NCI-H510A treated with DMSO at 0.1 percent for 48 hours (cell line): ENCODE data around the gene SLC16A8.
A peak's percentile ranks its signal among the peaks of the same experiment; 100 is the strongest.

ENCODE experiments used
- DNase-seq: peaks from one replicate; lab custom pipeline; 2025; lab: John Stamatoyannopoulos, UW

The SLC16A8 gene

GRCh38 chr22:38072322-38073149 is 11.4 kb downstream of the SLC16A8 start:
- DNase-seq: no peak

GRCh38 chr22:38071421-38072321 is 12.3 kb downstream of the SLC16A8 start:
- DNase-seq: no peak

- no peak for DNase-seq
Measured at GRCh38 chr22:38070250-38070921, 13.6 kb downstream of the SLC16A8 start.

- no peak for DNase-seq
Measured at GRCh38 chr22:38069372-38070249, 14.4 kb downstream of the SLC16A8 start.

- no peak for DNase-seq
Measured at GRCh38 chr22:38068641-38069371, 15.2 kb downstream of the SLC16A8 start.

- DNase-seq: no peak
Measured at GRCh38 chr22:38067761-38068360, 16.1 kb downstream of the SLC16A8 start.

GRCh38 chr22:38067028-38067415 is 17.0 kb downstream of the SLC16A8 start:
- no peak for DNase-seq

- DNase-seq: no peak
Measured at GRCh38 chr22:38066381-38067027, 17.5 kb downstream of the SLC16A8 start.

GRCh38 chr22:38065539-38065938 is 18.4 kb downstream of the SLC16A8 start:
- DNase-seq: no peak

GRCh38 chr22:38062791-38063190 is 21.2 kb downstream of the SLC16A8 start:
- DNase-seq: no peak

GRCh38 chr22:38056969-38057891 is 26.8 kb downstream of the SLC16A8 start, which contains the start of gene PICK1:
Gene PICK1, plus strand, starts transcription at chr22:38057404. Its CDS starts 406 bp downstream, at chr22:38057810.
- DNase-seq: peak; percentile 80

- DNase-seq: peak; percentile 76
Measured at GRCh38 chr22:38051900-38052862, 31.8 kb downstream of the SLC16A8 start.

- no peak for DNase-seq
Measured at GRCh38 chr22:38051261-38051660, 32.7 kb downstream of the SLC16A8 start.

GRCh38 chr22:38050720-38051119 is 33.3 kb downstream of the SLC16A8 start:
- DNase-seq: no peak

- no peak for DNase-seq
Measured at GRCh38 chr22:38049812-38050619, 34.0 kb downstream of the SLC16A8 start.

GRCh38 chr22:38046070-38046748 is 37.8 kb downstream of the SLC16A8 start:
- DNase-seq: no peak
